SK-N-SH (cell line): Measurements from ENCODE around the gene POLDIP3. TPM values are rescaled to one million over a fixed set of nuclear protein-coding genes. Genes with fewer than 3 reads are reported as not detected.

Source experiments
- CTCF ChIA-PET: fragments of 300-600, 350-600 bp; formaldehyde crosslinking; extraction: SDS; loops from one replicate; lab custom pipeline; 2021; lab: Yijun Ruan, JAX
- POLR2A ChIA-PET: fragments of 350-600 bp; sonication (Branson Sonifier 250); formaldehyde crosslinking; extraction: SDS; loops from one replicate; lab custom pipeline; 2020; ENCODE audit warnings: antibody characterized with exemption, inconsistent platforms; lab: Yijun Ruan, JAX
- DNase-seq: peaks from one replicate; pipeline ENCODE4 v3.0.0; 2012
- H2AFZ ChIP-seq: fragments of 200-600 bp; sonication (generic); 2 replicates; pipeline ENCODE4 v1.8.1; 2016; ENCODE audit warnings: antibody characterized with exemption, mild to moderate bottlenecking, low read depth
- H3F3A ChIP-seq: fragments of 200-600 bp; sonication (generic); replicated peaks from 2 replicates; pipeline ENCODE3; 2016; ENCODE audit warnings: antibody characterized with exemption, mild to moderate bottlenecking; ENCODE audit not compliant: insufficient read depth
- H3K27ac ChIP-seq, 2 experiments: fragments of 200-500 bp in 1 of 2; fragments of 200-600 bp in 1 of 2; sonication (Bioruptor generic) in 1 of 2; sonication (generic), shearing (Covaris generic) in 1 of 2; 2 replicates each; pipeline versions ENCODE4 v1.5.1 to v1.6.1; 2014 to 2016; ENCODE audit warnings: low read depth in 2 of 2, inconsistent platforms in 1 of 2, low read length in 1 of 2, mild to moderate bottlenecking in 1 of 2, mixed read lengths in 1 of 2
- H3K27me3 ChIP-seq: fragments of 200-600 bp; sonication (generic), shearing (Covaris generic); 2 replicates; pipeline ENCODE4 v1.6.1; 2016; ENCODE audit warnings: mixed run types; ENCODE audit not compliant: insufficient read depth
- H3K36me3 ChIP-seq, 2 experiments: fragments of 200-500 bp in 1 of 2; fragments of 200-600 bp in 1 of 2; sonication (Bioruptor generic) in 1 of 2; sonication (generic) in 1 of 2; replicated peaks in 1 of 2; 2 replicates each; pipeline versions ENCODE3 to v1.5.1; 2014 to 2016; ENCODE audit warnings: low read length in 1 of 2, mild to moderate bottlenecking in 1 of 2; ENCODE audit not compliant: insufficient read depth in 2 of 2, control insufficient read depth in 1 of 2
- H3K4me1 ChIP-seq, 2 experiments: fragments of 200-500 bp in 1 of 2; fragments of 200-600 bp in 1 of 2; sonication (Bioruptor generic) in 1 of 2; sonication (generic), shearing (Covaris generic) in 1 of 2; 2 replicates each; pipeline versions ENCODE4 v1.5.1 to v1.6.1; 2014 to 2016; ENCODE audit warnings: low read depth in 1 of 2, low read length in 1 of 2, mixed run types in 1 of 2; ENCODE audit not compliant: insufficient read depth in 2 of 2, control insufficient read depth in 1 of 2
- H3K4me2 ChIP-seq: fragments of 200-600 bp; sonication (generic), shearing (Covaris generic); 2 replicates; pipeline ENCODE4 v1.6.1; 2017; ENCODE audit warnings: mixed run types
- H3K4me3 ChIP-seq, 2 experiments: fragments of 200-500 bp in 1 of 2; fragments of 200-600 bp in 1 of 2; sonication (Bioruptor generic) in 1 of 2; sonication (generic), shearing (Covaris generic) in 1 of 2; 2 replicates each; pipeline versions ENCODE4 v1.5.1 to v1.8.1; 2014 to 2016; ENCODE audit warnings: low read depth in 2 of 2, inconsistent platforms in 1 of 2, low read length in 1 of 2, mild to moderate bottlenecking in 1 of 2, mixed read lengths in 1 of 2, moderate library complexity in 1 of 2
- H3K79me2 ChIP-seq: fragments of 200-600 bp; sonication (generic); 2 replicates; pipeline ENCODE4 v1.8.1; 2017; ENCODE audit warnings: mild to moderate bottlenecking; ENCODE audit not compliant: insufficient read depth
- H3K9ac ChIP-seq: fragments of 200-600 bp; sonication (generic); 2 replicates; pipeline ENCODE4 v1.6.1; 2017; ENCODE audit warnings: mixed run types
- H3K9me2 ChIP-seq: fragments of 200-600 bp; sonication (generic); 2 replicates; pipeline ENCODE4 v1.6.1; 2017; ENCODE audit warnings: mixed run types
- H3K9me3 ChIP-seq: fragments of 200-600 bp; sonication (generic); 2 replicates; pipeline ENCODE4 v1.6.1; 2017; ENCODE audit warnings: mixed run types, mild to moderate bottlenecking, moderate library complexity
- H4K20me1 ChIP-seq: fragments of 200-600 bp; sonication (generic); 2 replicates; pipeline ENCODE4 v1.6.1; 2017; ENCODE audit warnings: mild to moderate bottlenecking, mixed run types; ENCODE audit not compliant: insufficient read depth
- CTCF ChIP-seq: fragments of 200-600 bp; sonication (generic); IDR thresholded peaks from 2 replicates; pipeline ENCODE4 v1.6.1; 2017; ENCODE audit warnings: antibody characterized with exemption, mild to moderate bottlenecking, moderate library complexity
- ELF1 ChIP-seq: IDR thresholded peaks from 2 replicates; pipeline ENCODE4 v1.4.0; 2012
- FOSL2 ChIP-seq: IDR thresholded peaks from 2 replicates; pipeline ENCODE4 v1.4.0; 2012; ENCODE audit warnings: low read depth, mild to moderate bottlenecking, moderate library complexity, borderline replicate concordance
- FOXJ3 ChIP-seq: sonication (generic); formaldehyde crosslinking; IDR thresholded peaks from 2 replicates; pipeline ENCODE4 v1.5.1; 2020; ENCODE audit warnings: mild to moderate bottlenecking, missing genetic modification reagents
- GABPA ChIP-seq: IDR thresholded peaks from 2 replicates; pipeline ENCODE4 v1.4.0; 2012; ENCODE audit warnings: low read depth, mild to moderate bottlenecking
- GATA2 ChIP-seq: sonication (generic); formaldehyde crosslinking; IDR thresholded peaks from 2 replicates; pipeline ENCODE4 v1.5.0; 2020; ENCODE audit warnings: mild to moderate bottlenecking, missing genetic modification reagents
- MXI1 ChIP-seq: IDR thresholded peaks from 2 replicates; pipeline ENCODE4 v1.6.1; 2012; ENCODE audit warnings: mild to moderate bottlenecking, low read depth, low read length, improper control_type of control experiment
- NRF1 ChIP-seq: IDR thresholded peaks from 2 replicates; pipeline ENCODE4 v1.6.1; 2012; ENCODE audit warnings: low read depth, mild to moderate bottlenecking, low read length
- POLR2AphosphoS5 ChIP-seq: IDR thresholded peaks from 2 replicates; pipeline ENCODE4 v1.6.1; 2012; ENCODE audit warnings: low read depth, low read length
- RAD21 ChIP-seq: IDR thresholded peaks from 2 replicates; pipeline ENCODE4 v1.6.1; 2012; ENCODE audit warnings: mild to moderate bottlenecking, low read length
- RCOR1 ChIP-seq: fragments of 150-350 bp; IDR thresholded peaks from 2 replicates; pipeline ENCODE4 v1.6.1; 2017; ENCODE audit warnings: antibody characterized with exemption, low read length
- SIN3A ChIP-seq: IDR thresholded peaks from 2 replicates; pipeline ENCODE4 v1.6.1; 2012; ENCODE audit warnings: low read depth, mild to moderate bottlenecking, low read length, moderate library complexity, borderline replicate concordance
- SMC3 ChIP-seq: IDR thresholded peaks from 2 replicates; pipeline ENCODE4 v1.6.1; 2012; ENCODE audit warnings: low read depth, low read length, improper control_type of control experiment
- TAF1 ChIP-seq: IDR thresholded peaks from 2 replicates; pipeline ENCODE4 v1.6.1; 2012; ENCODE audit warnings: low read depth, mild to moderate bottlenecking, low read length, moderate library complexity, borderline replicate concordance
- TCF12 ChIP-seq: IDR thresholded peaks from 2 replicates; pipeline ENCODE4 v1.4.0; 2012
- TEAD4 ChIP-seq: IDR thresholded peaks from 2 replicates; pipeline ENCODE4 v1.4.0; 2012; ENCODE audit warnings: mild to moderate bottlenecking, borderline replicate concordance; ENCODE audit not compliant: insufficient read depth
- ZBTB33 ChIP-seq: IDR thresholded peaks from 2 replicates; pipeline ENCODE4 v1.4.0; 2012; ENCODE audit warnings: low read depth, borderline replicate concordance
- WGBS: methylation state at CpG from one replicate; pipeline ENCODE4 v1.1.6; 2017; ENCODE audit warnings: low lambda C conversion rate; 5-methylcytosine and 5-hydroxymethylcytosine counted together
- polyA plus RNA-seq, 3 experiments: library from polyadenylated mRNA; depleted of rRNA; stranded (reverse); fragments of >200 nt; gene quantifications; 2 replicates each; pipeline ENCODE4 v1.2.3, GENCODE V29; 2012
- TF ChIP-seq, protein P1 (sequence below): IDR thresholded peaks from 2 replicates; pipeline ENCODE4; 2012
- TF ChIP-seq, protein P2 (sequence below): fragments of 150-350 bp; IDR thresholded peaks from 2 replicates; pipeline ENCODE4 v1.6.1; 2017; ENCODE audit warnings: antibody characterized with exemption, low read length, low read depth, borderline replicate concordance
- TF ChIP-seq, protein P3 (sequence below): IDR thresholded peaks from 2 replicates; pipeline ENCODE4 v1.6.1; 2012; ENCODE audit warnings: mild to moderate bottlenecking, low read depth, low read length, moderate library complexity

POLDIP3 gene
- polyA plus RNA-seq, 1 of the 3 experiments (the other 2 are of a cell fraction): 18.8 TPM

- peaks cover 12% of the 10 kb centered on the region; the same call in 1 of the 2 replicates for H4K20me1 ChIP-seq
- CTCF ChIA-PET: no interaction called here
- no peak for DNase-seq
- POLR2A ChIA-PET: no interaction called here
- no peak overlapping the region for H3K4me3 ChIP-seq
- H3F3A ChIP-seq: no peaks in the 10 kb centered on the region
- H3K4me1 ChIP-seq: peaks cover 0 to 4% of the 10 kb centered on the region in 2 experiments; a peak in 1 of 4 replicates
- no peaks in the 10 kb centered on the region for H3K9me2 ChIP-seq
- no peak overlapping the region for H3K9ac ChIP-seq
- no peak overlapping the region for H3K27ac ChIP-seq
- TF ChIP-seq POLR2AphosphoS5 (no peak), NRF1 (no peak), FOSL2 (no peak), ELF1 (no peak), GABPA (no peak), RCOR1 (no peak), SIN3A (no peak), RAD21 (no peak), TEAD4 (no peak), GATA2 (no peak), ZBTB33 (no peak), SMC3 (no peak), TCF12 (no peak), MXI1 (no peak), CTCF (no peak), FOXJ3 (CRISPR knock-in tag) (no peak), TAF1 (no peak)
- TF ChIP-seq, protein P1, sequence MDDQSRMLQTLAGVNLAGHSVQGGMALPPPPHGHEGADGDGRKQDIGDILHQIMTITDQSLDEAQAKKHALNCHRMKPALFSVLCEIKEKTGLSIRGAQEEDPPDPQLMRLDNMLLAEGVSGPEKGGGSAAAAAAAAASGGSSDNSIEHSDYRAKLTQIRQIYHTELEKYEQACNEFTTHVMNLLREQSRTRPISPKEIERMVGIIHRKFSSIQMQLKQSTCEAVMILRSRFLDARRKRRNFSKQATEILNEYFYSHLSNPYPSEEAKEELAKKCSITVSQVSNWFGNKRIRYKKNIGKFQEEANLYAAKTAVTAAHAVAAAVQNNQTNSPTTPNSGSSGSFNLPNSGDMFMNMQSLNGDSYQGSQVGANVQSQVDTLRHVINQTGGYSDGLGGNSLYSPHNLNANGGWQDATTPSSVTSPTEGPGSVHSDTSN: no peak
- TF ChIP-seq, protein P2, sequence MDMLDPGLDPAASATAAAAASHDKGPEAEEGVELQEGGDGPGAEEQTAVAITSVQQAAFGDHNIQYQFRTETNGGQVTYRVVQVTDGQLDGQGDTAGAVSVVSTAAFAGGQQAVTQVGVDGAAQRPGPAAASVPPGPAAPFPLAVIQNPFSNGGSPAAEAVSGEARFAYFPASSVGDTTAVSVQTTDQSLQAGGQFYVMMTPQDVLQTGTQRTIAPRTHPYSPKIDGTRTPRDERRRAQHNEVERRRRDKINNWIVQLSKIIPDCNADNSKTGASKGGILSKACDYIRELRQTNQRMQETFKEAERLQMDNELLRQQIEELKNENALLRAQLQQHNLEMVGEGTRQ: no peak
- TF ChIP-seq, protein P3, sequence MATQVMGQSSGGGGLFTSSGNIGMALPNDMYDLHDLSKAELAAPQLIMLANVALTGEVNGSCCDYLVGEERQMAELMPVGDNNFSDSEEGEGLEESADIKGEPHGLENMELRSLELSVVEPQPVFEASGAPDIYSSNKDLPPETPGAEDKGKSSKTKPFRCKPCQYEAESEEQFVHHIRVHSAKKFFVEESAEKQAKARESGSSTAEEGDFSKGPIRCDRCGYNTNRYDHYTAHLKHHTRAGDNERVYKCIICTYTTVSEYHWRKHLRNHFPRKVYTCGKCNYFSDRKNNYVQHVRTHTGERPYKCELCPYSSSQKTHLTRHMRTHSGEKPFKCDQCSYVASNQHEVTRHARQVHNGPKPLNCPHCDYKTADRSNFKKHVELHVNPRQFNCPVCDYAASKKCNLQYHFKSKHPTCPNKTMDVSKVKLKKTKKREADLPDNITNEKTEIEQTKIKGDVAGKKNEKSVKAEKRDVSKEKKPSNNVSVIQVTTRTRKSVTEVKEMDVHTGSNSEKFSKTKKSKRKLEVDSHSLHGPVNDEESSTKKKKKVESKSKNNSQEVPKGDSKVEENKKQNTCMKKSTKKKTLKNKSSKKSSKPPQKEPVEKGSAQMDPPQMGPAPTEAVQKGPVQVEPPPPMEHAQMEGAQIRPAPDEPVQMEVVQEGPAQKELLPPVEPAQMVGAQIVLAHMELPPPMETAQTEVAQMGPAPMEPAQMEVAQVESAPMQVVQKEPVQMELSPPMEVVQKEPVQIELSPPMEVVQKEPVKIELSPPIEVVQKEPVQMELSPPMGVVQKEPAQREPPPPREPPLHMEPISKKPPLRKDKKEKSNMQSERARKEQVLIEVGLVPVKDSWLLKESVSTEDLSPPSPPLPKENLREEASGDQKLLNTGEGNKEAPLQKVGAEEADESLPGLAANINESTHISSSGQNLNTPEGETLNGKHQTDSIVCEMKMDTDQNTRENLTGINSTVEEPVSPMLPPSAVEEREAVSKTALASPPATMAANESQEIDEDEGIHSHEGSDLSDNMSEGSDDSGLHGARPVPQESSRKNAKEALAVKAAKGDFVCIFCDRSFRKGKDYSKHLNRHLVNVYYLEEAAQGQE: no peak
- no peaks in the 10 kb centered on the region for H3K9me3 ChIP-seq
- 98% methylated on average over 6 of the region's 6 CpGs for WGBS
- no peaks in the 10 kb centered on the region for H3K27me3 ChIP-seq
- no peak overlapping the region for H3K4me2 ChIP-seq
- no peak overlapping the region for H2AFZ ChIP-seq
- H3K36me3 ChIP-seq: peaks cover 6 to 21% of the 10 kb centered on the region in 2 experiments
- H3K79me2 ChIP-seq: peaks cover 48% of the 10 kb centered on the region
These were observed 12.7 kb downstream of the POLDIP3 start for GRCh38 chr22:42601879-42602465.
